HepG2 (cell line): Measurements from ENCODE around the gene NES. TPM values are rescaled to one million over a fixed set of nuclear protein-coding genes. Genes with fewer than 3 reads are reported as not detected.

Source experiments
- BCLAF1 ChIP-seq: fragments of 450-650 bp; IDR thresholded peaks from 2 replicates; pipeline ENCODE4 v1.6.1; 2017; ENCODE audit warnings: mild to moderate bottlenecking
- CSRNP2 ChIP-seq: sonication (generic); formaldehyde crosslinking; conservative IDR thresholded peaks from 2 replicates; pipeline ENCODE4 v1.8.0; 2022; ENCODE audit warnings: low read depth, missing genetic modification reagents
- DRAP1 ChIP-seq: IDR thresholded peaks from 2 replicates; pipeline ENCODE4 v1.6.1; 2016; ENCODE audit warnings: missing genetic modification reagents, missing compliant biosample characterization
- HDAC6 ChIP-seq: fragments of 200-600 bp; sonication (generic); IDR thresholded peaks from 2 replicates; pipeline ENCODE4 v1.7.0; 2017; ENCODE audit warnings: mild to moderate bottlenecking, antibody characterized with exemption, low read length, low read depth
- HES4 ChIP-seq: sonication (generic); formaldehyde crosslinking; IDR thresholded peaks from 2 replicates; pipeline ENCODE4 v1.9.0; 2021; ENCODE audit warnings: mild to moderate bottlenecking, missing genetic modification reagents, borderline replicate concordance
- IRF9 ChIP-seq: sonication (generic); formaldehyde crosslinking; IDR thresholded peaks from 2 replicates; pipeline ENCODE4 v1.8.0; 2022; ENCODE audit warnings: missing genetic modification reagents, mild to moderate bottlenecking, borderline replicate concordance
- JUNB ChIP-seq: sonication (generic); formaldehyde crosslinking; IDR thresholded peaks from 2 replicates; pipeline ENCODE4 v1.8.0; 2022; ENCODE audit warnings: missing genetic modification reagents, mild to moderate bottlenecking, borderline replicate concordance
- KLF16 ChIP-seq, 2 experiments: sonication (generic) in 1 of 2; formaldehyde crosslinking in 1 of 2; IDR thresholded peaks; 2 replicates each; pipeline versions ENCODE4 v1.6.1 to v1.8.0; 2016 to 2023; ENCODE audit warnings: missing genetic modification reagents in 2 of 2, missing compliant biosample characterization in 1 of 2
- NR0B2 ChIP-seq: sonication (generic); formaldehyde crosslinking; IDR thresholded peaks from 2 replicates; pipeline ENCODE4 v1.4.0; 2020; ENCODE audit warnings: mild to moderate bottlenecking, missing genetic modification reagents
- SKIL ChIP-seq: sonication (generic); formaldehyde crosslinking; IDR thresholded peaks from 2 replicates; pipeline ENCODE4 v1.8.0; 2022; ENCODE audit warnings: missing genetic modification reagents, mild to moderate bottlenecking, moderate library complexity, borderline replicate concordance
- ZFP62 ChIP-seq: sonication (generic); formaldehyde crosslinking; IDR thresholded peaks from 2 replicates; pipeline ENCODE4 v1.4.0; 2020; ENCODE audit warnings: missing genetic modification reagents
- ZNF12 ChIP-seq: sonication (generic); formaldehyde crosslinking; IDR thresholded peaks from 2 replicates; pipeline ENCODE4 v1.5.0; 2020; ENCODE audit warnings: missing genetic modification reagents
- ZNF317 ChIP-seq: sonication (generic); formaldehyde crosslinking; IDR thresholded peaks from 2 replicates; pipeline ENCODE4 v1.5.0; 2020; ENCODE audit warnings: mild to moderate bottlenecking, missing genetic modification reagents
- ZNF501 ChIP-seq: sonication (generic); formaldehyde crosslinking; IDR thresholded peaks from 2 replicates; pipeline ENCODE4 v1.5.1; 2020; ENCODE audit warnings: mild to moderate bottlenecking, moderate library complexity, missing genetic modification reagents
- ZNF607 ChIP-seq: sonication (generic); formaldehyde crosslinking; IDR thresholded peaks from 2 replicates; pipeline ENCODE4 v1.5.1; 2020; ENCODE audit warnings: missing genetic modification reagents, mild to moderate bottlenecking, borderline replicate concordance
- ZNF639 ChIP-seq: conservative IDR thresholded peaks from 2 replicates; pipeline ENCODE4 v1.6.1; 2018; ENCODE audit warnings: missing genetic modification reagents
- ZSCAN25 ChIP-seq: sonication (generic); formaldehyde crosslinking; IDR thresholded peaks from 2 replicates; pipeline ENCODE4 v1.8.0; 2022; ENCODE audit warnings: mild to moderate bottlenecking, missing genetic modification reagents
- polyA plus RNA-seq, 8 experiments: library from polyadenylated mRNA; depleted of rRNA in 3 of 8; stranded (reverse) in 7 of 8; unstranded in 1 of 8; fragments of >200 nt; fragmentation: Illumina TruSeq in 4 of 8; extraction: Trizol in 4 of 8; gene quantifications; 2 replicates each; pipeline versions ENCODE4 v1.2.1 to v1.2.3, GENCODE V29; 2011 to 2016; ENCODE audit warnings: low read depth in 4 of 8, missing spikeins in 1 of 8, mixed read lengths in 1 of 8; ENCODE audit not compliant: insufficient read depth in 1 of 8
- total RNA-seq, 5 experiments: library from RNA; depleted of rRNA; stranded (reverse); fragments of >200 nt; fragmentation: Illumina TruSeq; extraction: Trizol; gene quantifications; 2 replicates each; pipeline ENCODE4 v1.2.3, GENCODE V29; 2016; ENCODE audit warnings: low read depth in 1 of 5

Gene NES
- total and polyA plus RNA-seq, 2 of the 13 experiments (the other 11 are each of a cell fraction or from before 2014, with no cell fraction given), result 1.7 to 16.6 TPM

- TF ChIP-seq ZNF317 (peak; percentile 33; the same call in 1 of the 2 replicates), SKIL (CRISPR knock-in tag) (peak; percentile 64; the same call in 1 of the 2 replicates), ZSCAN25 (peak; percentile 77; the same call in 1 of the 2 replicates), NR0B2 (peak; percentile 79; the same call in 1 of the 2 replicates), ZNF607 (CRISPR knock-in tag) (0 out of 2 replicates have a peak, but pooled peaks have one; percentile 10), KLF16 (CRISPR knock-in tag; IDR thresholded peaks at IDR 0.05) (peak in 1 of 2 experiments; percentile 85; a peak in 2 of 4 replicates), BCLAF1 (no peak), ZNF639 (0 out of 2 replicates have a peak, but pooled peaks have one; percentile 56), JUNB (CRISPR knock-in tag) (peak; percentile 78; the same call in 1 of the 2 replicates), HDAC6 (no peak), ZFP62 (CRISPR knock-in tag) (no peak), IRF9 (CRISPR knock-in tag) (peak; percentile 67; the same call in 1 of the 2 replicates), HES4 (CRISPR knock-in tag) (no peak), ZNF501 (CRISPR knock-in tag) (0 out of 2 replicates have a peak, but pooled peaks have one; percentile 43), ZNF12 (CRISPR knock-in tag) (no peak), CSRNP2 (CRISPR knock-in tag) (no peak), DRAP1 (peak; percentile 29; the same call in 1 of the 2 replicates)
These were observed 17.0 kb downstream of the NES start (continued) for GRCh38 chr1:156659988-156660751.
